Mucosa of descending colon (tissue), 3 donors: Measurements from ENCODE around the gene PALMD. TPM values are rescaled to one million over a fixed set of nuclear protein-coding genes. Genes with fewer than 3 reads are reported as not detected.

Experiments
- ATAC-seq: fragments of 200-7000 bp; cut with Tn5 transposase; one replicate; pipeline ENCODE4 v1.9.1; 2020; ENCODE audit warnings: mild to moderate bottlenecking, moderate library complexity
- DNase-seq, 3 donors: peaks; one replicate each; pipeline ENCODE4 v3.0.0-alpha.2; 2020
- H3K36me3 ChIP-seq: fragments of 200-600 bp; one replicate; pipeline ENCODE4 v1.8.0; 2021; ENCODE audit warnings: low read depth, mild to moderate bottlenecking
- H3K4me1 ChIP-seq: fragments of 200-600 bp; one replicate; pipeline ENCODE4 v1.8.0; 2021; ENCODE audit warnings: low read depth, mild to moderate bottlenecking
- H3K4me3 ChIP-seq: fragments of 200-600 bp; one replicate; pipeline ENCODE4 v1.8.0; 2021; ENCODE audit warnings: mild to moderate bottlenecking
- H3K9me3 ChIP-seq: fragments of 200-600 bp; one replicate; pipeline ENCODE4 v1.8.0; 2021; ENCODE audit warnings: mild to moderate bottlenecking
- CTCF ChIP-seq: fragments of 200-600 bp; IDR thresholded peaks from one replicate; pipeline ENCODE4 v1.8.0; 2022; ENCODE audit warnings: antibody characterized with exemption, mild to moderate bottlenecking
- intact Hi-C, 2 donors: fragments of 100-400 bp; cut with DNase I in 1 of 2; cut with micrococcal nuclease in 1 of 2; formaldehyde crosslinking; loops; one replicate each; pipeline versions ENCODE4 v1.11.0 to v1.11.1; 2022; cut with DNase I, micrococcal nuclease
- total RNA-seq, 3 donors: library from RNA; stranded (reverse); fragmentation: NEBNext Ultra II Directional in 2 of 3; extraction: Animal tissue kit (Norgen Biotek cat#: 25700) in 2 of 3; gene quantifications; one replicate each; pipeline versions ENCODE4 v1.2.1 to v1.2.4, GENCODE V29; 2021 to 2023
- donor health status: DM: no; HTN: no; CAD: no; lungs with moderate emphysema.
- donor health status: DM: no; HTN: no; CAD: no.
- donor health status: DM: no; HTN: yes; CAD: no.

The PALMD gene
- total RNA-seq, 3 donors from 2014 or later: 1.6 to 4.4 (median 4.3) TPM

GRCh38 chr1:99601709-99602403 is 44.1 kb upstream of the PALMD start:
- intact Hi-C loops: no loop called here
- DNase-seq (no peak), ATAC-seq (no peak)
- no peaks in the 10 kb centered on the region for H3K4me1 ChIP-seq
- TF ChIP-seq CTCF: no peak
- no peaks in the 10 kb centered on the region for H3K9me3 ChIP-seq
- no peak overlapping the region for H3K4me3 ChIP-seq
- no peaks in the 10 kb centered on the region for H3K36me3 ChIP-seq

GRCh38 chr1:99602404-99602969 is 43.4 kb upstream of the PALMD start:
- TF ChIP-seq CTCF: no peak
- intact Hi-C loops: no loop called here
- no peak for ATAC-seq

GRCh38 chr1:99603699-99604560 is 42.0 kb upstream of the PALMD start:
- intact Hi-C loops: no loop called here
- TF ChIP-seq CTCF: no peak
- Histone ChIP-seq H3K4me3 (no peak overlapping the region), H3K36me3 (no peaks in the 10 kb centered on the region), H3K9me3 (no peaks in the 10 kb centered on the region), H3K4me1 (no peaks in the 10 kb centered on the region)
- ATAC-seq: no peak
- DNase-seq: no peak

More at GRCh38 chr1:99602404-99602969, 43.4 kb upstream of the PALMD start:
- H3K36me3 ChIP-seq: no peaks in the 10 kb centered on the region
- DNase-seq: no peak
- no peak overlapping the region for H3K4me3 ChIP-seq
- no peaks in the 10 kb centered on the region for H3K4me1 ChIP-seq
- H3K9me3 ChIP-seq: no peaks in the 10 kb centered on the region

GRCh38 chr1:99606306-99606705 is 39.6 kb upstream of the PALMD start:
- Histone ChIP-seq H3K4me1 (no peaks in the 10 kb centered on the region), H3K36me3 (no peaks in the 10 kb centered on the region), H3K9me3 (no peaks in the 10 kb centered on the region), H3K4me3 (no peak overlapping the region)
- no peak for TF ChIP-seq CTCF
- intact Hi-C loops: no loop called here
- no peak for ATAC-seq
- no peak for DNase-seq

GRCh38 chr1:99607590-99607989 is 38.3 kb upstream of the PALMD start:
- H3K4me3 ChIP-seq: no peak overlapping the region
- intact Hi-C loops: no loop called here
- no peak for DNase-seq
- H3K4me1 ChIP-seq: no peaks in the 10 kb centered on the region
- ATAC-seq: no peak
- H3K36me3 ChIP-seq: no peaks in the 10 kb centered on the region
- no peaks in the 10 kb centered on the region for H3K9me3 ChIP-seq
- TF ChIP-seq CTCF: no peak
